ENCODE results near the gene GDF15. TPM values are rescaled to one million over a fixed set of nuclear protein-coding genes. Genes with fewer than 3 reads are reported as not detected.
"Not testable (repeated sequence)": the region's sequence is repeated elsewhere in the genome, so short reads cannot be mapped to it uniquely, and the experiment has no call there.

Gene GDF15
- total RNA-seq, 2 experiments from 2014 or later = not detected

DNA sequence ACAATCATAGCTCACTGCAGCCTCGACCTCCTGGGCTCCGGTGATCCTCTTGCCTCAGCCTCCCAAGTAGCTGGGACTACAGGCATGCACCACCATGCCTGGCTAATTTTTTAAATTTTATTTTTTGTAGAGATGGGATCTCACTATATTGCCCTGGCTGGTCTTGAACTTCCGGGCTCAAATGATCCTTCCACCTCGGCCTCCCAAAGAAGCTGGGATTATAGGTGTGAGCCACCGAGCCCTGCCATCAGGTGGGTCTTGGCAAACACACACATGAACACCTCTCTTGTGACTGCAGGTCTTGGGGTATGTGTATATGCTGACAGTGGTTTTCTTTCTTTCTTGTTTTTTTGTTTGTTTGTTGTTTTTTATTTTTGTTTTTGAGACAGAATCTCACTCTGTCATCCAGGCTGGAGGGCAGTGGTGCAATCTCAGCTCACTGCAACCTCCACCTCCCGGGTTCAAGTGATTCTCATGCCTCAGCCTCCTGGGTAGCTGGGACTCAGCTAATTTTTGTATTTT, 37.1 kb upstream of the GDF15 start:
- H3K9me3 Mint-ChIP-seq (ENCODE audit: insufficient read depth); H3K27me3 Mint-ChIP-seq (ENCODE audit: low read depth); DNase-seq; POLR2A ChIA-PET; H3K27ac Mint-ChIP-seq; H3K4me3 Mint-ChIP-seq; ATAC-seq; H3K4me1 Mint-ChIP-seq (ENCODE audit: low read depth): not testable (repeated sequence)
- peaks cover 14% of the 10 kb centered on the region for H3K36me3 Mint-ChIP-seq (ENCODE audit: low read depth)
- CTCF ChIA-PET = interaction anchor here (0.9 to 2.6 kb wide), 2 partner anchors 39 to 97 kb away, joined by 3 to 17 read pairs; no protein-coding TSS in a partner anchor

DNA sequence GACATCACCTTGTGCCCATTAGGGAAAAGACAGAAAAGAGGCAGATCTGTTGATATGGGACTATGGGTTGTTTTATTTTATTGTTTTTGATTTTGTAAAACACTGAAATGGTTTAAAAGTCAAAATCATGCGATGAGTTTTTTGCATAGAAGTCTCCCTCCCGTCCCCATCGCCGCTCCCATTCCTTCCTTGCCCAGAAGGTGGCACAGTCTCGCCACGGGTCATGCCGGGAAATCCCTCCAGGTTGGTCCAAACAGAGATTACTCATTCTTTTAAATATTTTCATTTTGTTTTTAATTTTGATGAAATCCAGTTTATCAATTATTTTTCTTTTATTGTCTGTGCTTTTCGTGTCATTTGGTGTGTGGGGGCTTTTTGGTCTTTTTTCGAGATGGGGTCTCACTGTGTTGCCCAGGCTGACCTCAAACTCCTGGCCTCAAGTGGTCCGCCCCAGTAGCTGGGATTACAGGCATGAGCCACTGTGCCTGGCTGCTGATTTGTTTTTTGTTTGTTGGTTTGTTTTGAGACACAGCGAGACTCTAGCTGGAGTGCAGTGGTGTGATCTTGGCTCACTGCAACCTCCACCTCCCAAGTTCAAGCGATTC, 36.3 kb upstream of the GDF15 start:
- no peaks in the 10 kb centered on the region for H3K27me3 Mint-ChIP-seq (ENCODE audit: low read depth)
- DNase-seq (peak; percentile 58), ATAC-seq (no peak)
- no peaks in the 10 kb centered on the region for H3K9me3 Mint-ChIP-seq (ENCODE audit: insufficient read depth)
- POLR2A ChIA-PET = no interaction called here
- H3K36me3 Mint-ChIP-seq (ENCODE audit: low read depth) = peaks cover 11% of the 10 kb centered on the region
- CTCF ChIA-PET = interaction anchor here (0.8 to 2.6 kb wide), 5 partner anchors 16 to 98 kb away, joined by 3 to 17 read pairs (median 4); no protein-coding TSS in a partner anchor
- no peak overlapping the region for H3K27ac Mint-ChIP-seq
- no peak overlapping the region for H3K4me3 Mint-ChIP-seq
- H3K4me1 Mint-ChIP-seq (ENCODE audit: low read depth) = peaks cover 6% of the 10 kb centered on the region

DNA sequence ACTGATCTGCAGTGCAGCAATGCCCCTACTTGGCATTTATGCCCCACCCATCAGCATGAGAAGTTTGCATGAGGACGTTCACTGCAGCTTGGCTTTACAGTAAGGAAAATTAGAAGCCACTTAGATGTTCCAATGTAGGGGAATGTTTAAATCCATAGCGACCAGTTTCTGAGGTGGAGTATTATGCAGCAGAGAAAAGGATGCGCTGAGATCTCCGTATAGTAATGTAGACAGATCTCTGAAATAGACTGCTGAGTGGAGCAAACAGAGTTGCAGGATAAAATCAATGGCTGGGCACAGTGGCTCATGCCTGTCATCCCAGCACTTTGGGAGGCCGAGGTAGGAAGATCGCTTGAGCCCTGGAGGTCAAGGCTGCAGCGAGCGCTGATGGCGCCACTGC, 35.5 kb upstream of the GDF15 start:
- ChIA-PET POLR2A (no interaction called here), CTCF (interaction anchor here (0.6 to 2.6 kb wide), 5 partner anchors 15 to 71 kb away, joined by 3 to 17 read pairs (median 4); no protein-coding TSS in a partner anchor)
- H3K9me3 Mint-ChIP-seq (ENCODE audit: insufficient read depth) = no peaks in the 10 kb centered on the region
- H3K4me3 Mint-ChIP-seq = no peak overlapping the region
- ATAC-seq (no peak), DNase-seq (no peak)
- peaks cover 6% of the 10 kb centered on the region for H3K4me1 Mint-ChIP-seq (ENCODE audit: low read depth)
- H3K36me3 Mint-ChIP-seq (ENCODE audit: low read depth) = peaks cover 12% of the 10 kb centered on the region
- no peak overlapping the region for H3K27ac Mint-ChIP-seq
- H3K27me3 Mint-ChIP-seq (ENCODE audit: low read depth) = no peaks in the 10 kb centered on the region

DNA sequence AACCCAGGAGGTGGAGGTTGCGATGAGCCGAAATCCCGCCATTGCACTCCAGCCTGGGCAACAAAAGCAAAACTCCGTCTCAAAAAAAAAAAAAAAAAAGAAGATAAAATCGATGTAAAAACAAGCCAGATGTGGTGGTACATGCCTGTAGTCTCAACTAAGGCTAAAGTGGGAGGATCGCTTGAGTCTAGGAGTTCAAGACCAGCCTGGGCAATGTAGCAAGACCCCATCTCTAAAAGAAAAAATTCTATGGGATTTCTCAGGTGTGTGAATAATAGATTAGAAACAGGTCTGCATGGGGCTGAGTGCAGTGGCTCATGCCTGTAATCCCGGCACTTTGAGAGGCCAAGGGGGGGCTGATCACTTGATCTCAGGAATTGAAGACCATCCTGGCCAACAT, 34.4 kb upstream of the GDF15 start:
- POLR2A ChIA-PET = no interaction called here
- no peaks in the 10 kb centered on the region for H3K27me3 Mint-ChIP-seq (ENCODE audit: low read depth)
- no peak for DNase-seq
- H3K9me3 Mint-ChIP-seq (ENCODE audit: insufficient read depth) = no peaks in the 10 kb centered on the region
- CTCF ChIA-PET = no interaction called here
- no peaks in the 10 kb centered on the region for H3K4me1 Mint-ChIP-seq (ENCODE audit: low read depth)
- H3K27ac Mint-ChIP-seq = no peak overlapping the region
- no peak for ATAC-seq
- no peak overlapping the region for H3K4me3 Mint-ChIP-seq
- H3K36me3 Mint-ChIP-seq (ENCODE audit: low read depth) = peaks cover 16% of the 10 kb centered on the region

DNA sequence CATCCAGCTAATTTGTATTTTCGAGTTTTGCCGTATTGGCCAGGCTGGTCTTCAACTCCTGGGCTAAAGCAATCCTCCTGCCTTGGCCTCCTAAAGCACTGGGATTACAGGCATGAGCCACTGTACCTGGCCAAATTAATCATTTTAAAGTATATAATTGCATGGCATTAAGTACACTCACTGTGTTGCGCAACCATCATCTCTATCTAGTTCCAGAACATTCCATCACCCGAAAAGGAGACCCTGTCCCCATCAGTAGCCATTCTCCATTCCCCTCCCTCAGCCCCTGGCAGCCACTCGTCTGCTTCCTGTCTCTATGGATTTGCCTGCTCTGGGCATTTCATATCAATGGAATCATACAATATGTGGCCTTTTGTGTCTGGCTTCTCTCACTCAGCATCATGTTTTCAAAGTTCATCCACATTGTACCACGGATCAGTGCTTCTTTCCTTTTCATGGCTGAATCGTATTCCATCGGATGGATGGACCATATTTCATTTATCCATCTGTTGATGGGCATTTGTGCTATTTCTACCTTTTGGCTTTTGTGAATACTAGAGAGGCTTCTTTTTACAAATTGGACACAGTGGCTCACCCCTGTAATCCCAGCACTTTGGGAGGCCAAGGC, 32.5 kb upstream of the GDF15 start:
- Mint-ChIP-seq H3K4me3 (no peak overlapping the region), H3K27ac (no peak overlapping the region), H3K36me3 (ENCODE audit: low read depth) (peaks cover 29% of the 10 kb centered on the region), H3K9me3 (ENCODE audit: insufficient read depth) (no peaks in the 10 kb centered on the region), H3K4me1 (ENCODE audit: low read depth) (no peaks in the 10 kb centered on the region), H3K27me3 (ENCODE audit: low read depth) (no peaks in the 10 kb centered on the region)
- ChIA-PET CTCF (interaction anchor here (0.9 kb wide), 1 partner anchor 34 kb away, joined by 3 read pairs; no protein-coding TSS in a partner anchor), POLR2A (no interaction called here)
- ATAC-seq = no peak
- DNase-seq = no peak

DNA sequence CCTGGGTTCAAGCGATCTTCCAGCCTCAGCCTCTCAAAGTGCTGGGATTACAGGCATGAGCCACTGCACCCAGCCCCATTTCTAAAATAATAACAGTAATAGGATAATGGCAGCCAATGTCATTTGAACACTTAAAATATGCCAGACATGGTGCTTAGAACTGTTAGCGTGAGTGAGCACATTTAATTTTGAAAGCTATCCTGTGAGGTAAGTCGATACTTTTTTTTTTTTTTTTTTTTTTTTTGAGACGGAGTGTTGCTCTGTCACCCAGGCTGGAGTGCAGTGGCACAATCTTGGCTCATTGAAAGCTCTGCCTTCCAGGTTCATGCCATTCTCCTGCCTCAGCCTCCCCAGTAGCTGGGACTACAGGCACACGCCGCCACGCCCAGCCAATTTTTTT, 31.2 kb upstream of the GDF15 start:
- not testable (repeated sequence) for H3K4me1 Mint-ChIP-seq (ENCODE audit: low read depth); H3K4me3 Mint-ChIP-seq

DNA sequence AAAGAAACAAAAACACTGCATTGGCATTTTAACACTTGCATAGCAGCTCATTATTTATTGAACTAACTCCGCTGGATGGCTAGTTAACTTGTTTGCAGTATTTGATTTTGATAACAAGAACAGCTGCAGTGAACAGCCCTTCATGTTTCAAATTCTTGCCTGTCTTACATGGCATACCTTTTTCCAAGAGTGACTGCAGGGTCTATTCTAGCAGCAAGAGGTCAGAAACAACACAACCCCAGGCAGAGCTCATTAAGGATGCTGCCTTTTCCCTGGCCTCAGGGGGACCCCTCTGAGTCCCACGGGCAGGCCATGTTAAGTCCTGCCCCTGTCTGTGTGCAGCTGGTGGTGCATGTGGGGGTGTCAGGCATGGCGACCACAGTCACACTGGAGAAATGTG, 28.9 kb upstream of the GDF15 start:
- no peak for ATAC-seq
- H3K36me3 Mint-ChIP-seq (ENCODE audit: low read depth) = peaks cover 39% of the 10 kb centered on the region
- no peaks in the 10 kb centered on the region for H3K9me3 Mint-ChIP-seq (ENCODE audit: insufficient read depth)
- no peak overlapping the region for H3K27ac Mint-ChIP-seq
- POLR2A ChIA-PET = no interaction called here
- no peaks in the 10 kb centered on the region for H3K4me1 Mint-ChIP-seq (ENCODE audit: low read depth)
- CTCF ChIA-PET = no interaction called here
- no peaks in the 10 kb centered on the region for H3K27me3 Mint-ChIP-seq (ENCODE audit: low read depth)
- H3K4me3 Mint-ChIP-seq = no peak overlapping the region
- no peak for DNase-seq

More for the DNA sequence above, 31.2 kb upstream of the GDF15 start:
- POLR2A ChIA-PET; ATAC-seq; H3K9me3 Mint-ChIP-seq (ENCODE audit: insufficient read depth); H3K27me3 Mint-ChIP-seq (ENCODE audit: low read depth); H3K27ac Mint-ChIP-seq; DNase-seq: not testable (repeated sequence)
- CTCF ChIA-PET = interaction anchor here (0.7 to 1.6 kb wide), 2 partner anchors 33 to 76 kb away, joined by 3 to 5 read pairs; no protein-coding TSS in a partner anchor
- peaks cover 36% of the 10 kb centered on the region for H3K36me3 Mint-ChIP-seq (ENCODE audit: low read depth)

DNA sequence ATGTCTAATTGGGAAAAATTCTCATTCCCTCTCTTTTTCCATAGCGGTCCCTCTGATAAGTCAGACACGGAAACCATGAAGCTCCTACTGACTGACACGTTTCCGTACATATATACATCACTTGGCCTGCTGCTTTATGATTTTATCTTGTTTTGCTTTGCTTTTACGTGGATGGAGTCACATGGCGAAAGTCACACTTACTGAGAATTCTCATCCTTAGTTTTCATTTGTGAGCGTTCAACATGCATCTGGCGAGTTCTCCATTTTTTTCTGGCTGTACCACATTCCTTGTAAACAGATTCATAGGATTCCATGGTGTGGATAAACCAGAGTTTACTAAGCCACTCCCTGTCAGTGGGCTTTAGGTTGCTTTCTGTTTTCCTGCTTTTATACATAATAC, 24.3 kb upstream of the GDF15 start:
- ChIA-PET CTCF (no interaction called here), POLR2A (no interaction called here)
- Mint-ChIP-seq H3K27ac (no peak overlapping the region), H3K27me3 (ENCODE audit: low read depth) (no peaks in the 10 kb centered on the region), H3K9me3 (ENCODE audit: insufficient read depth) (no peaks in the 10 kb centered on the region), H3K4me3 (no peak overlapping the region), H3K4me1 (ENCODE audit: low read depth) (peaks cover 18% of the 10 kb centered on the region), H3K36me3 (ENCODE audit: low read depth) (peaks cover 59% of the 10 kb centered on the region)
- DNase-seq (no peak), ATAC-seq (no peak)

DNA sequence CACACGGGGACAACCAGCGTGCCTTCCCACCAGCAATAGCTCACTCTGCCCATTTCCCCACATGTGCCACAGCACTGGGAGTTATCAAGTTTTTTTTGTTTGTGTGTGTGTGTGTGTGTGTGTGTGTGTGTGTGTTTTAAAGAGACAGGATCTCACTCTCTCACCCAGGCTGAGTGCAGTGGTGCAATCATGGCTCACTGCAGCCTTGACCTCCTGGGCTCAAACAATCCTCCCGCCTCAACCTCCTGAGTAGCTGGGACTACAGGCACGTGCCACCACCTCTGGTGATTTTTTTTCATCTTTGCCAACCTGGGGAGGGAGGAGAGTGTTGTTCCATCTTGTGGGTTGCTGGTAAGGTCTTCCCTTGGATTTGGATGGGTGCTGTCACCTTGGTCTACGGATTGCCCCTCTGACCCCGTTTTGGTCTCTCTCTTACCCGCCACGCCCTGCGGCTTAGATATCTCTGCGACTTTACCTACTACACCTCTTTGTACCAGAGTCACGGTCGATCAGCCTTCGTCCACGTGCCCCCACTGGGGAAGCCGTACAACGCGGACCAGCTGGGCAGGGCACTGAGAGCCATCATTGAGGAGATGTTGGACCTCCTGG, 22.9 kb upstream of the GDF15 start:
- CTCF ChIA-PET = interaction anchor here (1.0 kb wide), 2 partner anchors 25 to 84 kb away, joined by 3 read pairs; no protein-coding TSS in a partner anchor
- peaks cover 48% of the 10 kb centered on the region for H3K36me3 Mint-ChIP-seq (ENCODE audit: low read depth)
- ATAC-seq = no peak

DNA sequence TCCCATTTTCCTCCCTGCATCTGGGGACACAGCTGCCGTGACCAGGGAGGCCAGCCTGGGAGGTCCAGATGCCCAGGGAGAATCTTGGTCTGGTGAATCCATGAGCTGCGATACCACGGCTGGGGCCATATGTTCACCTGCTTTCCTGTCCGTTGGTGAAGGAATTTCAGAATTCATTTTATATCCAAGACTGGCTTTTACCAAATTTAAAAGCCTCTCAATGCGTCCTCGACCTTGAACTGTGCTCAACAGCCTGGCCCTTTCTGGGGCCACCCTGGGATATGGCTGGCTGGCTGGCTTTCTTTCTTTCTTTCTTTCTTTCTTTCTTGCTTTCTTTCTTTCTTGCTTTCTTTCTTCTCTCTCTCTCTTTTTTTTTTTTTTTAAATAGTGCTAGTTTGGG, 22.2 kb upstream of the GDF15 start:
- ChIA-PET CTCF (interaction anchor here (1.0 kb wide), 1 partner anchor 24 kb away, joined by 3 read pairs; no protein-coding TSS in a partner anchor), POLR2A (no interaction called here)
- no peaks in the 10 kb centered on the region for H3K27me3 Mint-ChIP-seq (ENCODE audit: low read depth)
- H3K4me3 Mint-ChIP-seq = no peak overlapping the region
- ATAC-seq = no peak
- H3K4me1 Mint-ChIP-seq (ENCODE audit: low read depth) = peaks cover 18% of the 10 kb centered on the region
- no peak overlapping the region for H3K27ac Mint-ChIP-seq
- no peaks in the 10 kb centered on the region for H3K9me3 Mint-ChIP-seq (ENCODE audit: insufficient read depth)
- H3K36me3 Mint-ChIP-seq (ENCODE audit: low read depth) = peaks cover 43% of the 10 kb centered on the region
- no peak for DNase-seq

More for the DNA sequence above, 22.9 kb upstream of the GDF15 start:
- Mint-ChIP-seq H3K9me3 (ENCODE audit: insufficient read depth) (no peaks in the 10 kb centered on the region), H3K4me1 (ENCODE audit: low read depth) (peaks cover 18% of the 10 kb centered on the region), H3K4me3 (no peak overlapping the region), H3K27ac (no peak overlapping the region), H3K27me3 (ENCODE audit: low read depth) (no peaks in the 10 kb centered on the region)
- no peak for DNase-seq
- POLR2A ChIA-PET = no interaction called here

DNA sequence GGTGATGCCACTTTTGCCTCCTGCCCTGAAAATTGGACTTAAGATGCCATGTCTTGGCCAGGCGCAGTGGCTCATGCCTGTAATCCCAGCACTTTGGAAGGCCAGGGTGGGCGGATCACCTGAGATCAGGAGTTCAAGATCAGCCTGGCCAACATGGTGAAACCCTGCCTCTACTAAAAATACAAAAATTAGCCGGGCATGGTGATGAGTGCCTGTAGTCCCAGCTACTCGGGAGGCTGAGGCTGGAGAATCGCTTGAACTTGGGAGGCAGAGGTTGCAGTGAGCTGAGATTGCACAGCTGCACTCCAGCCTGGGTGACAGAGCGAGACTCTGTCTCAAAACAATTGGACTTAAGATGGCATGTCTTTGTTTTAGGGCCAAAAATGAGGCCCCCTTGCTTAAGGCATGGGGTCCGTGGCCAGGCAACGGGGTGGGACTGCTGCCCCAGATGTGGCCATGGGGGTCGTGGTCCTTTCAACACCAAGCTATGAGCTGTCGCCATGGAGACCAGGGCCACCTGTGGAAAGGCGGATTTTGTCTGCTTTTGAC, 21.6 kb upstream of the GDF15 start:
- DNase-seq; H3K4me3 Mint-ChIP-seq; POLR2A ChIA-PET; ATAC-seq; H3K9me3 Mint-ChIP-seq (ENCODE audit: insufficient read depth); H3K27me3 Mint-ChIP-seq (ENCODE audit: low read depth): not testable (repeated sequence)
- peaks cover 18% of the 10 kb centered on the region for H3K4me1 Mint-ChIP-seq (ENCODE audit: low read depth)
- H3K27ac Mint-ChIP-seq = peak overlapping the region; percentile 71
- CTCF ChIA-PET = interaction anchor here (0.9 kb wide), 2 partner anchors 25 to 85 kb away, joined by 3 read pairs; no protein-coding TSS in a partner anchor
- peaks cover 39% of the 10 kb centered on the region for H3K36me3 Mint-ChIP-seq (ENCODE audit: low read depth)
